ENCODE results near the gene SPSB2. TPM values are rescaled to one million over a fixed set of nuclear protein-coding genes. Genes with fewer than 3 reads are reported as not detected.

SPSB2 gene, protein sequence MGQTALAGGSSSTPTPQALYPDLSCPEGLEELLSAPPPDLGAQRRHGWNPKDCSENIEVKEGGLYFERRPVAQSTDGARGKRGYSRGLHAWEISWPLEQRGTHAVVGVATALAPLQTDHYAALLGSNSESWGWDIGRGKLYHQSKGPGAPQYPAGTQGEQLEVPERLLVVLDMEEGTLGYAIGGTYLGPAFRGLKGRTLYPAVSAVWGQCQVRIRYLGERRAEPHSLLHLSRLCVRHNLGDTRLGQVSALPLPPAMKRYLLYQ
- total RNA-seq: 4.9 and 12.8 TPM in 2 replicates

GRCh38 chr12:6873094-6874014, at the start of gene SPSB2:
Gene SPSB2 (minus strand): TSS chr12:6873303. CDS start chr12:6872901, 402 bp downstream.

DNA sequence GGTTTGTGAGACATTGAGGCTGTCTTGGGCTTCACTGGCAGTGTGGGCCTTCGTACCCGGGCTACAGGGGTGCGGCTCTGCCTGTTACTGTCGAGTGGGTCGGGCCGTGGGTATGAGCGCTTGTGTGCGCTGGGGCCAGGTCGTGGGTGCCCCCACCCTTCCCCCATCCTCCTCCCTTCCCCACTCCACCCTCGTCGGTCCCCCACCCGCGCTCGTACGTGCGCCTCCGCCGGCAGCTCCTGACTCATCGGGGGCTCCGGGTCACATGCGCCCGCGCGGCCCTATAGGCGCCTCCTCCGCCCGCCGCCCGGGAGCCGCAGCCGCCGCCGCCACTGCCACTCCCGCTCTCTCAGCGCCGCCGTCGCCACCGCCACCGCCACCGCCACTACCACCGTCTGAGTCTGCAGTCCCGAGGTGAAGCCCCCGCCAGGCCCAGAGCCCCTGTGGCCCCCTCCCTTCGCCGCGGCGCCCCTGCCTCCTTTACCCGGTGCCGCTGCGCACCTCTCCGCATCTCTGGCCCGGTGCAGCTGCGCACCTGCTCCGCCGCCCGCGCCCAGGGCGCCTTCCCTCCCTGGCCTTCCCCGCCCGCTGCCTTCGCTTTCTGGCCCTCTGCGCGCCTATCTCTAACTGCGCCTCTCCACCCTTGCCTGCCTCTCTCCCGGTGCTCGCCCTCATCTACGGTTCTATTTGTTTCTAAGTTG, 41.3 kb upstream of the SPSB2 start, which contains the start of gene ENO2:
ENO2 (plus strand) TSS at position 335 of the 701 bp plus-strand sequence. CDS start 1,253 bp downstream, outside the sequence.

GRCh38 chr12:6904280-6905276, 31.5 kb upstream of the SPSB2 start, which contains the start of gene LRRC23:
Gene LRRC23 (plus strand): TSS chr12:6904822. CDS start chr12:6905634, 812 bp downstream.

DNA sequence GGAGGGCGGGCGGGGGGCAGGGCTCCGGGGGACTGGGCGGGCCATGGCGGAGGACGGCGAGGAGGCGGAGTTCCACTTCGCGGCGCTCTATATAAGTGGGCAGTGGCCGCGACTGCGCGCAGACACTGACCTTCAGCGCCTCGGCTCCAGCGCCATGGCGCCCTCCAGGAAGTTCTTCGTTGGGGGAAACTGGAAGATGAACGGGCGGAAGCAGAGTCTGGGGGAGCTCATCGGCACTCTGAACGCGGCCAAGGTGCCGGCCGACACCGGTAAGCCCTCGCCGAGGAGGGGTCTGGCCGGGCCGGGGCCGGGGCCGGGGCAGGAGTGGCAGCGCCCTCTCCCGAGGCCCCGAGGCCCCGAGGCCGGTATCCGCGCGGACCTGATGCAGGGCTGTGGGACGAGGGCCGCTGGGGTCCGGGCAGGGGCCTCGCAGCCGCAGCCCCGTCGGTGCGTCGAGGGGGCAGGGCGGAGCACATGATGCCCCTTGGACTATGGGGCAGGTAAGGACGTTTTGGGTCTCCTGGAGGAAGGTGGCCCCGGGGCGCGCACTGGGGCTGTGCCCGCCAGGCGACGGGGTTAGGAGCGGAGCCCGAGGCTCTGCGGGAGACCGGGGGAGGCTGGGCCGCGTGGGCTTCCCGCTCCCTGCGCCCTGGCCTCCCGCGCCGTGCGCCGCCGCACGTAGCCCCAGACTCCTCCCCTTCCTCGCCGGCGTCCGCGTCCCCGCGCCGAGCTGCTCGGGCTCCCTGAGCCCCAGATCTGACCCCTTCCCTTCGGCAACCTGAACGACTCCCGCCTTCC, 5.5 kb downstream of the SPSB2 start, which contains the start of gene TPI1:
TPI1 (plus strand) TSS at position 119 of the 798 bp plus-strand sequence; CDS start at position 155, 36 bp downstream.

GRCh38 chr12:6851921-6852650, 21.0 kb downstream of the SPSB2 start, which contains the start of gene USP5:
Gene USP5 (plus strand): TSS chr12:6852150. CDS start chr12:6852180, 30 bp downstream.

DNA sequence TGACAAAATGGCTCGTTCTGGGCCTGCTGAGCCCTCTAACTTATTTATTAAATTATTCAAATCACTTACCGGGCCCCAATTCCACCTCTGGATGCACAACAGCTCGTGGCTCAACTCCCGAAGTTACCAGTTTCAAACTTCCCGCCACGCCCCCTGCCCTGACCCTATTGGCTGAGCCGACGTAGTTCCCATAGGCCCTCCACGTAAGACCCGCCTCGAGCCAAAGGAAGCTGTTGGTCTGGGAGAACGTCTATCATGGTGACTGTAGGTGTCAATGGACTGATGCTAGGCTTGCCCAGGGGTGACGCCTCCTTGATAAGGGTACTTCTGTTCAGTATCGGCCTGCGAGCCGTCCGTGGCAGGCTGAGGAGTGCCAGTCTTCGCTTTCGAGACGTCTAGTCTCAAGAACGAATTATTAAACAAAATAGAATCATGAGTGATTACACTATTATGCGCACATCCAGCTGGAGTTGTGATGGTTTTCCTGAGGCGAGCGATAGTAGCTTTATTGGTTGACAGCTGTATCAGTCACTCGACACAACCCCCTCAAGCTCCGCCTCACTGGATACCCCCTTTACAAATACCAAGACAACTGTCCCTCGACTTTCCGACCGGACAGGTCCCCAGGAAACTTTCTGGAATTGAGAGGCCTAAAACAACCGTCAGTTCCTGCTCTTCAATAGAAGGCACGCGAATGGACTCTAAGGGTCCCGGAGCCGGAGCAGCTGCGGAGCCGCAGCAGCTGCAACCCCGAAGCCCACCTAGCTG, 21.8 kb downstream of the SPSB2 start, which contains the start of gene CDCA3:
CDCA3 (minus strand) TSS at position 134 of the 768 bp plus-strand sequence. CDS start 334 bp downstream, outside the sequence.

GRCh38 chr12:6840761-6841515, 32.2 kb downstream of the SPSB2 start, which contains the start of gene GNB3:
Gene GNB3 (plus strand): TSS chr12:6840925. CDS start chr12:6841288, 363 bp downstream.

DNA sequence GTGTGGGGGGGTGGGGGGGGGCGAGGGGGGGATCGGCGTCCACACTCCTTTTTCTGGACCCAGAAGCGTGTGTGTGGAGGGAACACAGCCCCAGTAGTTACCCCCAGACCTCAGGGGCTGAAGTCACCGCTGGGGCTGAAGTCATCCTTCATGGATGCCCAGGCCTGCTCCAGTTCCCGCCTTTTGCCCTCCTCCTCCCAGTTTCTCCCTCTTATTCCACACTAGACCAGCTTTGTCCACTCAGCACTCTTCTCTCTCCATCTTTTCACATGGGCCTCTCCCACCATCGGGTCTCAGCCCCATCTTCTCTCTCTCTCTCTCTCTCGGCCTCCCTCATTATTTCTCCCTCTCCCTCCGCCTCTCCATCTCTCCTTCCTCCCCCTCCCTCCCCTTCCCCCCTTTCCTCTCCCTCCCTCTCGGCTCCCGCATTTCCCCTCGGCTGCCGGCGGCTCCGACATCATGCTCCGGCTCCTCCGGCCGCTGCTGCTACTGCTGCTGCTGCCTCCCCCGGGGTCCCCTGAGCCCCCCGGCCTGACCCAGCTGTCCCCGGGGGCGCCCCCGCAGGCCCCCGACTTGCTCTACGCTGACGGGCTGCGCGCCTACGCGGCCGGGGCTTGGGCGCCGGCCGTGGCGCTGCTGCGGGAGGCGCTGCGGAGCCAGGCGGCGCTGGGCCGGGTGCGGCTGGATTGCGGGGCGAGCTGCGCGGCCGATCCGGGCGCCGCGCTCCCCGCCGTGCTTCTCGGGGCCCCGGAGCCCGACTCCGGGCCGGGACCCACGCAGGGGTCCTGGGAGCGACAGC, 44.9 kb downstream of the SPSB2 start, which contains the start of gene P3H3:
P3H3 (plus strand) TSS at position 426 of the 799 bp plus-strand sequence; CDS start at position 460, 34 bp downstream.

DNA sequence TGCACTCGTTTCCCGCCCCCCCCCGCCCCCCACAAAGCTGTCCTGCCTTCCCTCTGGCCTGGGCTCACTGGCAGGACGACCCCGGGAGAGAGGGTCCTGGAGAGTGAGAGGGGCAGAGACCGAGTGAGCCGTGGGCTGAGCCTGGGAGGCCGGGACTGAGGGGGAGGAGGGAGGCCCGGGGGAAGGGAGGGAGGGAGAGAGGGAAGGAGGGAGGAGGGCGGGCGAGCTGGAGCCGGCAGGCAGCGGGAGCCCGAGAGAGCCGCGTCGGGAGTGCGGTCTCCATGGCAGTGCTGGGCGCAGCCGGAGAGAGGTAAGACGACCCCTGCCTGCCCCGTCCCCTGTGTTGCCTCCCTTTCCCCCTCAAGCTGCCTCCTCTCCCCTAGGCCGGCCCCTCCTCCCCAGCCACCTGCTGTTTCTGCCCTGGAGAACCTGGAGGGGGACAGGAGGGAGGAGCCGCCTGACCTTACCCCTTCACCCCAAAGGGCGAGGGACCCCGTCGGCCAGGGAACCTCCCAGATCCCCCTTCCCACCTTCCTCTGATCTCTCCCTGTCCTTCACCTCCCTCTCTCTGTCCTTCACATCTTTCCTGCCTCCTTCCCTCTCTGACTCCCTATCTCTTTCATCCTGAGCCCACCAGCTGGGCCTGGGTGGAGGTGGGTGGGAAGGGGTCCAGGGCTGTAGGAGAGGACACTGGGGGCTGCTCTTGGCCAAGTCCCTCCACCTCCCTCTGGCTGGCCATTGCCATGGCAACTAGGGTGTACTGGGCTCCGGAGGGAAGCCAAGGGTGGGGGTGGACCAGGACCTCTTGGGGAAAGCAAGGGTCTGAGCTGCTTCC, 51.3 kb downstream of the SPSB2 start, which contains the start of gene GPR162:
GPR162 (plus strand) TSS at position 231 of the 835 bp plus-strand sequence. CDS start 2,078 bp downstream, outside the sequence.

Other genes starting within 250 kb of the SPSB2 start
- gene LPAR5, start 237.3 kb downstream of the SPSB2 start, total RNA-seq: 0.86 TPM in 1 of 2 replicates, not detected in the other
- 0.18 TPM in 1 of 2 replicates, not detected in the other for gene ACRBP, start 225.9 kb downstream of the SPSB2 start, total RNA-seq
- 28.8 and 31.9 TPM in 2 replicates for gene ING4, start 210.2 kb downstream of the SPSB2 start, total RNA-seq
- gene ZNF384, start 183.9 kb downstream of the SPSB2 start, total RNA-seq: 16.7 and 26.2 TPM in 2 replicates
- not detected in 2 replicates for gene PIANP, start 172.5 kb downstream of the SPSB2 start, total RNA-seq
- gene COPS7A, start 149.3 kb downstream of the SPSB2 start, total RNA-seq: 127 and 144 TPM in 2 replicates
- 274 and 381 TPM in 2 replicates for gene MLF2, start 120.2 kb downstream of the SPSB2 start, total RNA-seq
- 296 and 339 TPM in 2 replicates for gene PTMS, start 106.9 kb downstream of the SPSB2 start, total RNA-seq
- under 0.01 and 0.35 TPM in 2 replicates for gene LAG3, start 100.8 kb downstream of the SPSB2 start, total RNA-seq
- under 0.01 TPM in 1 of 2 replicates, not detected in the other for gene CD4, start 83.8 kb downstream of the SPSB2 start, total RNA-seq
- 1.8 and 3.2 TPM in 2 replicates for gene GPR162, start 51.5 kb downstream of the SPSB2 start, total RNA-seq
- 69.5 and 75.1 TPM in 2 replicates for gene P3H3, start 44.9 kb downstream of the SPSB2 start, total RNA-seq
- gene GNB3, start 32.4 kb downstream of the SPSB2 start, total RNA-seq: 0.29 and 1.8 TPM in 2 replicates
- 36.3 and 53.9 TPM in 2 replicates for gene CDCA3, start 22.0 kb downstream of the SPSB2 start, total RNA-seq
- gene USP5, start 21.2 kb downstream of the SPSB2 start, total RNA-seq: 89.4 and 97.7 TPM in 2 replicates
- gene TPI1, start 5.8 kb downstream of the SPSB2 start, total RNA-seq: 1,607 and 1,656 TPM in 2 replicates
- 13.0 and 18.8 TPM in 2 replicates for gene LRRC23, start 31.5 kb upstream of the SPSB2 start, total RNA-seq
- 8.9 and 9.0 TPM in 2 replicates for gene ENO2, start 41.3 kb upstream of the SPSB2 start, total RNA-seq
- gene ATN1, start 54.7 kb upstream of the SPSB2 start, total RNA-seq: 12.7 and 13.8 TPM in 2 replicates
- not detected in 2 replicates for gene RNU7-1, start 70.5 kb upstream of the SPSB2 start, total RNA-seq
- 314 and 317 TPM in 2 replicates for gene C12orf57, start 70.7 kb upstream of the SPSB2 start, total RNA-seq
- not detected in 2 replicates for gene PTPN6, start 78.1 kb upstream of the SPSB2 start, total RNA-seq
- 393 and 424 TPM in 2 replicates for gene PHB2, start 97.4 kb upstream of the SPSB2 start, total RNA-seq
- gene EMG1, start 97.6 kb upstream of the SPSB2 start, total RNA-seq: 46.7 and 53.5 TPM in 2 replicates
- gene LPCAT3, start 145.2 kb upstream of the SPSB2 start, total RNA-seq: 32.0 and 36.5 TPM in 2 replicates
- 70.9 and 75.1 TPM in 2 replicates for gene C1S, start 187.4 kb upstream of the SPSB2 start, total RNA-seq
- 125 and 158 TPM in 2 replicates for gene C1R, start 219.1 kb upstream of the SPSB2 start, total RNA-seq
- 34.3 and 48.2 TPM in 2 replicates for gene C1RL, start 235.9 kb upstream of the SPSB2 start, total RNA-seq

Measured in myometrial cell (primary cell).